GM18520 (cell line): ENCODE measurements around the gene SLC38A8.

Experiments
- ATAC-seq: cut with Tn5 transposase; IDR thresholded peaks from one replicate; pipeline ENCODE4 v1.9.1; 2021; ENCODE audit not compliant: unreplicated experiment

Gene SLC38A8

GRCh38 chr16:84000989-84001642, 41.5 kb downstream of the SLC38A8 start:
- ATAC-seq = no peak

- ATAC-seq = no peak
Measured at GRCh38 chr16:83998091-83998490, 44.5 kb downstream of the SLC38A8 start.

- no peak for ATAC-seq
Measured at GRCh38 chr16:83996481-83997252, 45.9 kb downstream of the SLC38A8 start.

- ATAC-seq = no peak
Measured at GRCh38 chr16:83995754-83996153, 46.8 kb downstream of the SLC38A8 start.

- no peak for ATAC-seq
Measured at GRCh38 chr16:83994703-83995102, 47.9 kb downstream of the SLC38A8 start.

- no peak for ATAC-seq
Measured at GRCh38 chr16:83994087-83994486, 48.5 kb downstream of the SLC38A8 start.

GRCh38 chr16:83992624-83993023, 50.0 kb downstream of the SLC38A8 start:
- ATAC-seq = no peak

- no peak for ATAC-seq
Measured at GRCh38 chr16:83990492-83990891, 52.1 kb downstream of the SLC38A8 start.

GRCh38 chr16:83989300-83989699, 53.3 kb downstream of the SLC38A8 start:
- no peak for ATAC-seq

GRCh38 chr16:83983491-83983890, 59.1 kb downstream of the SLC38A8 start:
- ATAC-seq = no peak

GRCh38 chr16:83981799-83982198, 60.8 kb downstream of the SLC38A8 start:
- no peak for ATAC-seq

- ATAC-seq = no peak
Measured at GRCh38 chr16:83980794-83981193, 61.8 kb downstream of the SLC38A8 start.

- no peak for ATAC-seq
Measured at GRCh38 chr16:83979441-83979840, 63.2 kb downstream of the SLC38A8 start.

GRCh38 chr16:83978401-83978904, 64.1 kb downstream of the SLC38A8 start:
- ATAC-seq = no peak

GRCh38 chr16:83977056-83977815, 65.4 kb downstream of the SLC38A8 start:
- no peak for ATAC-seq

GRCh38 chr16:83975590-83976260, 66.9 kb downstream of the SLC38A8 start:
- ATAC-seq = no peak

GRCh38 chr16:83974475-83974874, 68.1 kb downstream of the SLC38A8 start:
- no peak for ATAC-seq

GRCh38 chr16:83973581-83974385, 68.8 kb downstream of the SLC38A8 start:
- no peak for ATAC-seq

GRCh38 chr16:83973077-83973476, 69.5 kb downstream of the SLC38A8 start:
- ATAC-seq = no peak
